K562 (cell line): ENCODE data around the gene NR0B2. TPM values are rescaled to one million over a fixed set of nuclear protein-coding genes. Genes with fewer than 3 reads are reported as not detected.

Experiments
- BHLHE40 ChIP-seq: IDR thresholded peaks from 2 replicates; pipeline ENCODE4 v1.6.1; 2011; ENCODE audit warnings: low read length, improper control_type of control experiment
- CREM ChIP-seq: IDR thresholded peaks from 2 replicates; pipeline ENCODE4 v1.6.1; 2014; ENCODE audit warnings: antibody characterized with exemption, low read depth
- NFIC ChIP-seq: fragments of 450-650 bp; IDR thresholded peaks from 2 replicates; pipeline ENCODE4 v1.6.1; 2017; ENCODE audit warnings: mild to moderate bottlenecking, inconsistent platforms
- PRDM10 ChIP-seq: fragments of 450-650 bp; IDR thresholded peaks from 2 replicates; pipeline ENCODE4 v1.6.1; 2018; ENCODE audit not compliant: partially characterized antibody
- TEAD4 ChIP-seq, 2 experiments: sonication (generic) in 1 of 2; formaldehyde crosslinking in 1 of 2; IDR thresholded peaks; 2 replicates each; pipeline versions ENCODE4 v1.6.1 to v1.8.0; 2012 to 2022; ENCODE audit warnings: borderline replicate concordance in 1 of 2, inconsistent platforms in 1 of 2, low read length in 1 of 2, mild to moderate bottlenecking in 1 of 2, missing genetic modification reagents in 1 of 2
- polyA plus RNA-seq, 8 experiments: library from polyadenylated mRNA; depleted of rRNA in 4 of 8; stranded (reverse) in 5 of 8; unstranded in 3 of 8; fragments of >200 nt; fragmentation: Nextera tagmentation in 2 of 8; fragmentation: Illumina TruSeq in 1 of 8; extraction: Ambion mirVana in 2 of 8; extraction: Trizol in 1 of 8; gene quantifications; 2 replicates each; pipeline versions ENCODE4 v1.2.1 to v1.2.3, GENCODE V29; 2011 to 2014; ENCODE audit warnings: inconsistent platforms in 1 of 8, missing spikeins in 1 of 8
- total RNA-seq, 7 experiments: library from RNA; depleted of rRNA in 6 of 7; stranded (reverse); fragments of >200 nt in 6 of 7; fragmentation: Illumina TruSeq in 2 of 7; extraction: Trizol in 2 of 7; gene quantifications; 2 replicates each; pipeline versions ENCODE4 v1.2.1 to v1.2.3, GENCODE V29; 2011 to 2021; ENCODE audit warnings: low replicate concordance in 1 of 7
- TF ChIP-seq, protein P1 (sequence below): sonication (generic); formaldehyde crosslinking; IDR thresholded peaks from 2 replicates; pipeline ENCODE4 v1.9.0; 2022; ENCODE audit warnings: mild to moderate bottlenecking, missing genetic modification reagents

The NR0B2 gene
- total and polyA plus RNA-seq, 9 of the 15 experiments (the other 6 are each of a cell fraction or from before 2014, with no cell fraction given): not detected

GRCh38 chr1:26950602-26951001 lies 36.8 kb upstream of the NR0B2 start (continued):
- TF ChIP-seq PRDM10 (peak; percentile 16), BHLHE40 (peak; percentile 92), NFIC (no peak), CREM (0 out of 2 replicates have a peak, but pooled peaks have one; percentile 15), TEAD4 (IDR thresholded peaks at IDR 0.05; ENCODE audit: low read length) (no peak), TEAD4 (CRISPR knock-in tag; IDR thresholded peaks at IDR 0.05; ENCODE audit: borderline replicate concordance) (0 out of 2 replicates have a peak, but pooled peaks have one; percentile 16)
- TF ChIP-seq, protein P1, sequence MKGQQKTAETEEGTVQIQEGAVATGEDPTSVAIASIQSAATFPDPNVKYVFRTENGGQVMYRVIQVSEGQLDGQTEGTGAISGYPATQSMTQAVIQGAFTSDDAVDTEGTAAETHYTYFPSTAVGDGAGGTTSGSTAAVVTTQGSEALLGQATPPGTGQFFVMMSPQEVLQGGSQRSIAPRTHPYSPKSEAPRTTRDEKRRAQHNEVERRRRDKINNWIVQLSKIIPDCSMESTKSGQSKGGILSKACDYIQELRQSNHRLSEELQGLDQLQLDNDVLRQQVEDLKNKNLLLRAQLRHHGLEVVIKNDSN (CRISPR knock-in tag): peak; percentile 38; the same call in 1 of the 2 replicates
